Common myeloid progenitor, CD34-positive (primary cell): ENCODE data around the gene VSIG10L. TPM values are rescaled to one million over a fixed set of nuclear protein-coding genes. Genes with fewer than 3 reads are reported as not detected.

Experiments
- CTCF ChIA-PET: fragments of 350-600 bp; sonication (Branson Sonifier 250); formaldehyde crosslinking; loops from one replicate; lab custom pipeline; 2021; ENCODE audit warnings: antibody characterized with exemption; lab: Charles Lee
- POLR2A ChIA-PET: fragments of 350-600 bp; sonication (Branson Sonifier 250); formaldehyde crosslinking; loops from one replicate; lab custom pipeline; 2021; ENCODE audit warnings: antibody characterized with exemption; lab: Charles Lee
- DNase-seq, 3 donors: peaks; one replicate each; pipeline versions ENCODE4 v3.0.0 to v3.0.0-alpha.2; 2013
- H3K27ac ChIP-seq, 2 experiments: 1 replicate in 1 of 2; 2 replicates in 1 of 2; pipeline ENCODE4 v1.7.0; 2013; ENCODE audit warnings: inconsistent platforms in 2 of 2, low read length in 2 of 2, mild to moderate bottlenecking in 2 of 2, low read depth in 1 of 2, moderate library complexity in 1 of 2; ENCODE audit not compliant: severe bottlenecking in 2 of 2, insufficient read depth in 1 of 2, poor library complexity in 1 of 2
- H3K27me3 ChIP-seq, 5 experiments: replicated peaks in 2 of 5; 1 replicate in 3 of 5; 2 replicates in 2 of 5; pipeline versions ENCODE4 v1.6.1 to v1.7.0; 2013; ENCODE audit warnings: low read length in 4 of 5, mild to moderate bottlenecking in 2 of 5, moderate library complexity in 2 of 5, inconsistent platforms in 1 of 5; ENCODE audit not compliant: insufficient read depth in 5 of 5, control insufficient read depth in 4 of 5
- H3K36me3 ChIP-seq, 4 experiments: 1 replicate in 2 of 4; 2 replicates in 2 of 4; pipeline versions ENCODE4 v1.6.1 to v1.7.0; 2013; ENCODE audit warnings: low read length in 3 of 4, control low read depth in 1 of 4, mild to moderate bottlenecking in 1 of 4; ENCODE audit not compliant: control insufficient read depth in 4 of 4, insufficient read depth in 4 of 4
- H3K4me1 ChIP-seq, 4 experiments: 1 replicate in 3 of 4; 2 replicates in 1 of 4; pipeline versions ENCODE4 v1.6.1 to v1.7.1; 2013; ENCODE audit warnings: low read length in 3 of 4, mild to moderate bottlenecking in 3 of 4, control low read depth in 1 of 4, inconsistent platforms in 1 of 4, moderate library complexity in 1 of 4; ENCODE audit not compliant: control insufficient read depth in 4 of 4, insufficient read depth in 4 of 4; ENCODE audit errors: control extremely low read depth in 1 of 4
- H3K4me3 ChIP-seq, 7 experiments: 1 replicate in 4 of 7; 2 replicates in 3 of 7; pipeline versions ENCODE4 v1.5.1 to v1.7.0; 2013; ENCODE audit warnings: mild to moderate bottlenecking in 7 of 7, low read length in 6 of 7, moderate library complexity in 6 of 7, inconsistent platforms in 2 of 7, low read depth in 2 of 7, control low read depth in 1 of 7; ENCODE audit not compliant: insufficient read depth in 4 of 7, control insufficient read depth in 1 of 7; ENCODE audit errors: extremely low read depth in 1 of 7
- H3K9me3 ChIP-seq, 5 experiments: 1 replicate in 4 of 5; 2 replicates in 1 of 5; pipeline versions ENCODE4 v1.6.1 to v1.7.1; 2013; ENCODE audit warnings: low read length in 4 of 5, mild to moderate bottlenecking in 2 of 5, inconsistent platforms in 1 of 5, low read depth in 1 of 5, moderate library complexity in 1 of 5; ENCODE audit not compliant: control insufficient read depth in 4 of 5, insufficient read depth in 2 of 5; ENCODE audit errors: control extremely low read depth in 1 of 5
- WGBS: methylation state at CpG from one replicate; pipeline ENCODE4 v1.1.5; 2013; ENCODE audit not compliant: insufficient coverage; 5-methylcytosine and 5-hydroxymethylcytosine counted together
- polyA plus RNA-seq: library from polyadenylated mRNA; unstranded; fragments of 120-200 nt; gene quantifications from one replicate; pipeline ENCODE4 v1.2.1, GENCODE V29; 2013

The VSIG10L gene
- 1.7 TPM for polyA plus RNA-seq

- 81% methylated on average over 3 of the region's 3 CpGs for WGBS
- Histone ChIP-seq H3K36me3 (peaks cover 3 to 26% (median 16%) of the 10 kb centered on the region in 4 experiments), H3K9me3 (no peaks in the 10 kb centered on the region), H3K4me3 (no peak within 1 kb of the TSS), H3K27ac (no peak within 1 kb of the TSS), H3K27me3 (peaks cover 0 to 18% (median 4%) of the 10 kb centered on the region in 5 experiments), H3K4me1 (peaks cover 0 to 22% (median 21%) of the 10 kb centered on the region in 4 experiments)
- ChIA-PET CTCF (interaction anchor here (1.1 to 2.6 kb wide), 8 partner anchors 10 to 186 kb away, joined by 3 to 11 read pairs (median 6); no protein-coding TSS in a partner anchor), POLR2A (no interaction called here)
- DNase-seq = no peak
These were observed at the start of gene VSIG10L for GRCh38 chr19:51341976-51342580. TSS of gene VSIG10L (minus strand) at chr19:51342139. CDS start at chr19:51342124, 15 bp downstream.

GRCh38 chr19:51391073-51391611, 49.2 kb upstream of the VSIG10L start:
- Histone ChIP-seq H3K4me3 (peak overlapping the region in 6 of 7 experiments; percentile 19 to 69 (median 51)), H3K27ac (peak overlapping the region in 1 of 2 experiments; percentile 73), H3K9me3 (no peaks in the 10 kb centered on the region), H3K27me3 (no peaks in the 10 kb centered on the region), H3K36me3 (no peaks in the 10 kb centered on the region), H3K4me1 (peaks cover 0 to 28% (median 24%) of the 10 kb centered on the region in 4 experiments)
- ChIA-PET CTCF (no interaction called here), POLR2A (interaction anchor here (1.0 kb wide), 1 partner anchor 24 kb away, joined by 4 read pairs; no protein-coding TSS in a partner anchor)
- no peak for DNase-seq
- WGBS = 43% methylated on average over 6 of the region's 8 CpGs

DNA sequence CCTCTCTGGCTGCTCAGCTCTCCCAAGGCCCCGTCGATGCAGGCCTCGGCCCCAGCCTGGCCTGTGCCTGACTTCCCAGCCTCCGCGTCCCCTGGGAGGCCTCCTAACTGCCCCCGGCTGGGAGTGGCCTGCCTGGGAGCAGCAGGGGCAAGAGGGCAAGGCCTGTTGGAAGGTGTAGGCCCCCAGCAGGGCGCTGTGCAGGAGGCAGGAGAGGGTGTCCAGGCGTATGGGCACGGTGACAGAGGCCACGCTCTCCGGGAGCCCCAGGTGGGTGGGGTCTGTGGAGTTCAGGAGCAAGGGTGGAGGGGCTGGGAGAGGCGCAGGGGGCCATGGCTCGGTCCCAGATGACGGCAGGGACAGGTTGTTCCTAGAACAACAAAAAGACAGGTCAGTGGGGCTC, 47.2 kb upstream of the VSIG10L start:
- DNase-seq = no peak
- Histone ChIP-seq H3K4me3 (no peak overlapping the region), H3K36me3 (no peaks in the 10 kb centered on the region), H3K4me1 (peaks cover 0 to 17% (median 13%) of the 10 kb centered on the region in 4 experiments), H3K9me3 (no peaks in the 10 kb centered on the region), H3K27ac (no peak overlapping the region), H3K27me3 (no peaks in the 10 kb centered on the region)
- CTCF ChIA-PET = interaction anchor here (0.9 to 1.6 kb wide), 3 partner anchors 10 to 49 kb away, joined by 3 to 5 read pairs (median 4); no protein-coding TSS in a partner anchor
- POLR2A ChIA-PET = no interaction called here
- WGBS = 96% methylated on average over 8 of the region's 14 CpGs

DNA sequence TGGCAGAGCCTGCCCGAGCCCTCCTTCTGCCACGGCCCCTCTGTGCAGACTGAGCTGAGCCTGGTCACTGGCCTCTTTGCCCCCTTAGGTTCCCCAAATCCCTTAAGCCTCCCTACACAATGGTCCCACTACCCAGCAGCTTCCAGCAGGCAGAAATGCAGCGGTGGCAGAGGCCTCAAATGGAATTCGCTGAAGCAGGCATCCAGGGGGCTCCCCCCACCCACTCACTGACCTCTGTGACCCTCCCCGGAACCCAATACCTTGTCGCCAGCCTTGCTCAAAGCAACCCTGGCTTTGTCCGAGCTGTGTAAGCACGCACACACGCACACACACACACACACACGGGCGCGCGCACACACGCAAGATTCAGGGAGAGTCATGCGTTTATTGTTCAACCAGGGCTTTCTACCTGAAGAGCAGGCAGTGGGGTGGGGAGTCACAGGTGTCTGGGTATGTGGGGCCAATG, 46.0 kb upstream of the VSIG10L start, which contains the start of gene LIM2:
LIM2 (minus strand) TSS at position 51 of the 466 bp plus-strand sequence. CDS start 531 bp downstream, outside the sequence.
- Histone ChIP-seq H3K27me3 (no peaks in the 10 kb centered on the region), H3K9me3 (no peaks in the 10 kb centered on the region), H3K4me1 (peaks cover 0 to 12% (median 7%) of the 10 kb centered on the region in 4 experiments), H3K4me3 (no peak within 1 kb of the TSS), H3K36me3 (no peaks in the 10 kb centered on the region), H3K27ac (no peak within 1 kb of the TSS)
- ChIA-PET POLR2A (no interaction called here), CTCF (interaction anchor here (0.8 to 1.6 kb wide), 3 partner anchors 9 to 48 kb away, joined by 3 to 5 read pairs (median 4); no protein-coding TSS in a partner anchor)
- no peak for DNase-seq
- WGBS = 96% methylated on average over 14 of the region's 15 CpGs

- DNase-seq = no peak
- 97% methylated on average over 14 of the region's 14 CpGs for WGBS
- peaks cover 0 to 12% (median 7%) of the 10 kb centered on the region in 4 experiments for H3K4me1 ChIP-seq
- no peak overlapping the region for H3K4me3 ChIP-seq
- CTCF ChIA-PET = no interaction called here
- H3K27me3 ChIP-seq = no peaks in the 10 kb centered on the region
- no peaks in the 10 kb centered on the region for H3K9me3 ChIP-seq
- H3K36me3 ChIP-seq = no peaks in the 10 kb centered on the region
- H3K27ac ChIP-seq = no peak overlapping the region
- POLR2A ChIA-PET = no interaction called here
These were observed 45.1 kb upstream of the VSIG10L start for GRCh38 chr19:51386882-51387520.

DNA sequence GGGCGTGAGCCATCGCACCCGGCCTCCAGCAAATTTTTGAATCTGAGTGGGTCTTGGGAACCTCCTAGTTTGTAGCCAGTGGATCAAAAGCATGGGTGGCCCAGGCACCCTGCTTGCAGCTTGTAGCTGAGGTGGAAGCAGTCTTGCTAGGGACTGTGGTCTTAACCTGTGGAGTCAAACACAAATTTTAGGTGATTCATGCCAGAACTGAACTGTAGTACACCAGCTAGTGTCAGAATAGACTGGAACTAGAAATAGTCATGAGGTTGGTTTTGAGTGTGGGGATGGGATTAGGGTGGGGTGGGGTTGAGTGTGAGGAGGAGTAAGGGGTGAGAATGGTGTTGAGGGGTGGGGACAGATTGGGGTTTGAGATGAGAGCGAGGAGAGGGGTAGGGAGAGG, 40.1 kb upstream of the VSIG10L start:
- WGBS = 100% methylated on average over 4 of the region's 4 CpGs

More for the DNA sequence above, 40.1 kb upstream of the VSIG10L start:
- Histone ChIP-seq H3K4me1 (peaks cover 0 to 6% (median 2%) of the 10 kb centered on the region in 4 experiments), H3K27me3 (no peaks in the 10 kb centered on the region), H3K36me3 (no peaks in the 10 kb centered on the region), H3K27ac (no peak overlapping the region), H3K9me3 (peaks cover 0 to 4% (median 0%) of the 10 kb centered on the region in 5 experiments), H3K4me3 (no peak overlapping the region)
- ChIA-PET CTCF (no interaction called here), POLR2A (interaction anchor here (0.6 kb wide), 1 partner anchor 9 kb away, joined by 4 read pairs; the partner anchor contains the start of gene C19orf84)
- DNase-seq = no peak
